CD4-positive, alpha-beta T cell treated with Interleukin-17A for 4 hours (primary cell): ENCODE results near the gene RAB3GAP2.
"Not testable (repeated sequence)": the region's sequence is repeated elsewhere in the genome, so short reads cannot be mapped to it uniquely, and the experiment has no call there.

Experiments used
- DNase-seq: peaks from one replicate; pipeline ENCODE4 v3.0.0-alpha.2; 2020; ENCODE audit warnings: mixed read lengths

Gene RAB3GAP2

GRCh38 chr1:220127076-220127475, 145.2 kb downstream of the RAB3GAP2 start:
- DNase-seq: no peak

GRCh38 chr1:220124542-220124941, 147.7 kb downstream of the RAB3GAP2 start:
- no peak for DNase-seq

GRCh38 chr1:220123889-220124288, 148.4 kb downstream of the RAB3GAP2 start:
- peak; percentile 21 for DNase-seq

- DNase-seq: no peak
Measured at GRCh38 chr1:220123066-220123465, 149.2 kb downstream of the RAB3GAP2 start.

GRCh38 chr1:220121791-220122530, 150.3 kb downstream of the RAB3GAP2 start:
- DNase-seq: no peak

GRCh38 chr1:220119043-220119512, 153.2 kb downstream of the RAB3GAP2 start:
- DNase-seq: no peak

- DNase-seq: peak; percentile 36
Measured at GRCh38 chr1:220113136-220113695, 159.0 kb downstream of the RAB3GAP2 start.

- DNase-seq: not testable (repeated sequence)
Measured at GRCh38 chr1:220112600-220112999, 159.7 kb downstream of the RAB3GAP2 start.

GRCh38 chr1:220110473-220110872, 161.8 kb downstream of the RAB3GAP2 start:
- DNase-seq: not testable (repeated sequence)

- no peak for DNase-seq
Measured at GRCh38 chr1:220099826-220100225, 172.4 kb downstream of the RAB3GAP2 start.
